GM12878 (cell line): ENCODE results near the gene THSD4. TPM values are rescaled to one million over a fixed set of nuclear protein-coding genes. Genes with fewer than 3 reads are reported as not detected.

ENCODE experiments used
- ATAC-seq: fragments of 200-7000 bp; cut with Tn5 transposase; 3 replicates; pipeline ENCODE4 v1.9.1; 2020; ENCODE audit warnings: mild to moderate bottlenecking, moderate library complexity
- BruUV-seq: library from RNA; stranded (reverse); fragments of 400-500 nt; replicated peaks from 2 replicates; lab custom pipeline; 2021; lab: Mats Ljungman, UMichigan
- CTCF ChIA-PET: fragments of 300-600 bp; sonication (Branson Sonifier 250); formaldehyde crosslinking; extraction: SDS; loops from one replicate; lab custom pipeline; 2021; ENCODE audit warnings: inconsistent platforms; lab: Yijun Ruan, JAX
- POLR2A ChIA-PET: fragments of 350-600 bp; formaldehyde crosslinking; extraction: SDS; loops from one replicate; lab custom pipeline; 2021; ENCODE audit warnings: inconsistent platforms; lab: Charles Lee
- RAD21 ChIA-PET: fragments of 300-600 bp; sonication (Branson Sonifier 250); formaldehyde crosslinking; loops from one replicate; lab custom pipeline; 2023; ENCODE audit warnings: antibody characterized with exemption; ENCODE audit not compliant: unreplicated experiment; lab: Charles Lee
- SMC1A ChIA-PET: fragments of 300-600 bp; sonication (Branson Sonifier 250); formaldehyde crosslinking; loops from one replicate; lab custom pipeline; 2023; ENCODE audit not compliant: unreplicated experiment, uncharacterized antibody; lab: Charles Lee
- DNase-seq: peaks from one replicate; pipeline ENCODE4 v3.0.0-alpha.2; 2011; ENCODE audit warnings: low read depth, low spot score
- FAIRE-seq: peaks from 3 replicates; lab custom pipeline; 2011; peaks lifted over from hg19 to GRCh38; lab: Jason Lieb, UNC
- H2AFZ ChIP-seq: 2 replicates; pipeline ENCODE4 v1.6.0; 2011; ENCODE audit warnings: low read depth, low read length, control low read depth; ENCODE audit not compliant: control insufficient read depth
- H3K27ac ChIP-seq: 2 replicates; pipeline ENCODE4 v1.5.1; 2011; ENCODE audit warnings: control low read depth; ENCODE audit not compliant: control insufficient read depth, insufficient read depth
- H3K27me3 ChIP-seq, 2 experiments: replicated peaks in 1 of 2; 2 replicates each; pipeline versions ENCODE4 v1.6.0 to v1.6.1; 2011; ENCODE audit warnings: low read length in 1 of 2; ENCODE audit not compliant: control insufficient read depth in 2 of 2, insufficient read depth in 2 of 2
- H3K36me3 ChIP-seq, 2 experiments: 2 replicates each; pipeline ENCODE4 v1.5.1; 2011; ENCODE audit warnings: low read length in 1 of 2; ENCODE audit not compliant: control insufficient read depth in 2 of 2, insufficient read depth in 2 of 2
- H3K4me1 ChIP-seq: 2 replicates; pipeline ENCODE4 v1.6.1; 2011; ENCODE audit warnings: mild to moderate bottlenecking, low read length, moderate library complexity, mixed read lengths; ENCODE audit not compliant: control insufficient read depth, insufficient read depth
- H3K4me2 ChIP-seq: 2 replicates; pipeline ENCODE4 v1.6.0; 2011; ENCODE audit warnings: control low read depth; ENCODE audit not compliant: control insufficient read depth, insufficient read depth
- H3K4me3 ChIP-seq: fragments of 200-600 bp; sonication (generic); 2 replicates; pipeline ENCODE4 v1.5.1; 2016
- H3K79me2 ChIP-seq: 2 replicates; pipeline ENCODE4 v1.6.0; 2011; ENCODE audit warnings: low read length; ENCODE audit not compliant: control insufficient read depth, insufficient read depth
- H3K9ac ChIP-seq: 2 replicates; pipeline ENCODE4 v1.8.0; 2011; ENCODE audit warnings: low read length, control low read depth, mixed read lengths; ENCODE audit not compliant: control insufficient read depth, insufficient read depth
- H3K9me3 ChIP-seq: replicated peaks from 3 replicates; pipeline ENCODE4 v1.5.1; 2011; ENCODE audit warnings: mild to moderate bottlenecking, low read length; ENCODE audit not compliant: control insufficient read depth, insufficient read depth
- H4K20me1 ChIP-seq: 2 replicates; pipeline ENCODE4 v1.6.0; 2011; ENCODE audit not compliant: control insufficient read depth, insufficient read depth
- BCL3 ChIP-seq: IDR thresholded peaks from 2 replicates; pipeline ENCODE4 v1.6.1; 2011; ENCODE audit warnings: borderline replicate concordance, low read depth, mild to moderate bottlenecking, moderate library complexity, low read length; ENCODE audit not compliant: insufficient read depth, poor library complexity, severe bottlenecking
- POU2F2 ChIP-seq: IDR thresholded peaks from 3 replicates; pipeline ENCODE4 v1.6.1; 2011; ENCODE audit warnings: low read depth, mild to moderate bottlenecking, low read length, borderline replicate concordance
- REST ChIP-seq: IDR thresholded peaks from 2 replicates; pipeline ENCODE4 v1.6.1; 2012; ENCODE audit warnings: mild to moderate bottlenecking, low read depth, low read length
- WGBS: methylation state at CpG from one replicate; pipeline ENCODE4 v1.1.6; 2016; ENCODE audit warnings: low lambda C conversion rate; ENCODE audit not compliant: insufficient replicate concordance, insufficient coverage; ENCODE audit errors: missing lambda C conversion rate; 5-methylcytosine and 5-hydroxymethylcytosine counted together
- in situ Hi-C: fragments of 300-500 bp; cut with MboI; formaldehyde crosslinking; loops from 9 replicates; pipeline ENCODE4 v1.14.3; 2018; ENCODE audit warnings: mixed read lengths
- intact Hi-C: fragments of 100-400 bp; cut with micrococcal nuclease; formaldehyde crosslinking; loops from one replicate; pipeline ENCODE4 v1.14.2; 2022; ENCODE audit not compliant: unreplicated experiment
- polyA plus RNA-seq, 11 experiments: library from polyadenylated mRNA; depleted of rRNA in 4 of 11; unstranded in 6 of 11; stranded (reverse) in 5 of 11; fragments of >200 nt; fragmentation: Nextera tagmentation in 4 of 11; fragmentation: Illumina TruSeq in 1 of 11; extraction: Ambion mirVana in 4 of 11; extraction: Trizol in 1 of 11; gene quantifications; 1 replicate in 1 of 11; 2 replicates in 10 of 11; pipeline versions ENCODE4 v1.2.1 to v1.2.3, GENCODE V29; 2011 to 2016; ENCODE audit warnings: inconsistent platforms in 2 of 11, missing spikeins in 2 of 11, low read depth in 1 of 11
- total RNA-seq, 4 experiments: library from RNA; depleted of rRNA in 3 of 4; stranded (reverse); fragments of >200 nt in 3 of 4; fragmentation: Illumina TruSeq in 1 of 4; extraction: Trizol in 1 of 4; gene quantifications; 2 replicates each; pipeline versions ENCODE4 v1.2.1 to v1.2.3, GENCODE V29; 2013 to 2021

The THSD4 gene
- total and polyA plus RNA-seq, 10 of the 15 experiments (the other 5 are each of a cell fraction or from before 2014, with no cell fraction given): 0.04 to 0.13 (median 0.05) TPM; not detected in 7

DNA sequence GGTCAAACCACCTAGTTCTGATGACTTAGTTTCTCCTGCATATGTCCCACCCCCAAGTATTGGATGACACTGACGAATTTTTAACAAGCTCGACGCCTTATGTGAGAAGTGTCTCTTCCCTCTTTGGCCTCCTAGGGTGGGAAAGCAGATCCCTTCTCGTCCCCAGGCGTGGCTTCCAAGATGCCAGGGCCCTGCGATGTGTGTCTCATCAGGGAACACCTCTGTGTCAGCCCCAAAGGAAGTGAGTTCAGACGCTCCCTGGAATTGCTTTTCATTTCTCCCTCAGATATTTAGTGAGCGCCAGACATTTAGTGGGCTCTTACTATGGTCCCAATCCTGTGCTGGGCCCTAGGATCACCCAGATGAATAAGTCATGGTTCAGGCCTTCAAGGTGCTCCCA lies 482.4 kb downstream of the THSD4 start:
- no peak for ATAC-seq
- intact Hi-C loops: no loop called here

More for the DNA sequence above, 482.4 kb downstream of the THSD4 start:
- H3K27ac ChIP-seq: no peak overlapping the region
- no peaks in the 10 kb centered on the region for H3K79me2 ChIP-seq
- RAD21 ChIA-PET: no interaction called here
- H2AFZ ChIP-seq: no peak overlapping the region
- H3K36me3 ChIP-seq: no peaks in the 10 kb centered on the region
- CTCF ChIA-PET: interaction anchor here (1.0 kb wide), 1 partner anchor 156 kb away, joined by 3 read pairs; no protein-coding TSS in a partner anchor
- POLR2A ChIA-PET: no interaction called here
- H3K27me3 ChIP-seq: no peaks in the 10 kb centered on the region; a peak in 2 of 4 replicates
- in situ Hi-C loops: no loop called here
- no peaks in the 10 kb centered on the region for H4K20me1 ChIP-seq
- no peak overlapping the region for H3K4me3 ChIP-seq
- H3K4me1 ChIP-seq: no peaks in the 10 kb centered on the region
- no peaks in the 10 kb centered on the region for H3K9me3 ChIP-seq
- no peak overlapping the region for H3K4me2 ChIP-seq
- SMC1A ChIA-PET: no interaction called here
- no peak overlapping the region for H3K9ac ChIP-seq
- TF ChIP-seq BCL3 (no peak), POU2F2 (no peak), REST (no peak)
- DNase-seq: no peak
- FAIRE-seq: no peak
- no TSS peak for BruUV-seq
- 11% methylated on average over 8 of the region's 8 CpGs for WGBS
